ENCODE data around the gene CTTNBP2NL. TPM values are rescaled to one million over a fixed set of nuclear protein-coding genes. Genes with fewer than 3 reads are reported as not detected.

The CTTNBP2NL gene
- total and polyA plus RNA-seq, 10 of the 15 experiments (the other 5 are each of a cell fraction or from before 2014, with no cell fraction given): 2.1 to 11.3 (median 5.6) TPM

DNA sequence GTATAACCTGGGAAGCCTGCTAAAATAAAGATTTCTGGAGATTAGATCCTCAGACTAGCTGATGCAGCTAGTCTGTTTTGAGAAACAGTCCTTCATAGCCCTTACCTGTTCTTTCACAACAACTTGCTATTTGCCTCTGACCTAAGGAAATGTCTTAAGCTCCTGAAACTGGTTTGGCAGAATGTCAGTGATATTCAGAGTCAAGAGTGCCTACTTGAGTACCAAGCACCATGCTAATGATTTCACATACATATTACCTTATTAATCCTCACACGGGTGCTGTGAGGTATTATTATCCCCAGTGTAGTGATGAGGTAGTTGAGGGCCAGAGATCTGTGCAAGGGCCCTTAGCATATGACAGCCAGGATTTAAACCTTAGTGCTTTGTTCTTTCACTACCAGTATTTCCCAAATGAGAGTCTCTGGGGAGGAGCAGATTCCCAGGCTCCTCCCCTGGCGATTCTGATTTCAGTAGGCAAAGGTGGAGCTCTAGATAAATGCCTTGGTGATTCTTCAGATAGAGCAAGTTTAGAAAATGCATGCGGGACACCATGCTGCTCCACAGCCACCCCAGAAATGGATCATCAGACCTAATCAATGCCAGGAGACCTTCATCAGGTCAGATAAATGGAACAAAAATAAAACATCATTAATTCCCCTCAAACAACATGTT is 65.3 kb downstream of the CTTNBP2NL start:
- in situ Hi-C loops (cut with MboI) (loop anchor here (5.0 kb wide), 1 partner anchor 64 kb away; the partner anchor contains the start of gene CTTNBP2NL), intact Hi-C loops (cut with micrococcal nuclease; ENCODE audit: unreplicated experiment) (no loop called here)
- SMC1A ChIA-PET (ENCODE audit: uncharacterized antibody, unreplicated experiment): interaction anchor here (1.0 to 3.7 kb wide), 3 partner anchors 52 to 70 kb away, joined by 3 to 22 read pairs (median 3); no protein-coding TSS in a partner anchor
- Histone ChIP-seq H3K4me3 (no peak overlapping the region), H3K79me2 (ENCODE audit: control insufficient read depth, insufficient read depth, low read length) (no peaks in the 10 kb centered on the region), H3K9ac (ENCODE audit: control insufficient read depth, insufficient read depth, low read length) (no peak overlapping the region), H3K36me3 (ENCODE audit: control insufficient read depth in 2 of 2, insufficient read depth in 2 of 2, low read length in 1 of 2) (peaks cover 2 to 8% of the 10 kb centered on the region in 2 experiments; a peak in 3 of 4 replicates), H4K20me1 (ENCODE audit: control insufficient read depth, insufficient read depth) (no peaks in the 10 kb centered on the region), H3K27me3 (replicated peaks in 1 of 2; ENCODE audit: control insufficient read depth in 2 of 2, insufficient read depth in 2 of 2, low read length in 1 of 2) (no peaks in the 10 kb centered on the region), H3K4me2 (ENCODE audit: control insufficient read depth, insufficient read depth) (no peak overlapping the region), H2AFZ (ENCODE audit: control insufficient read depth, low read depth, low read length) (no peak overlapping the region), H3K27ac (ENCODE audit: control insufficient read depth, insufficient read depth) (no peak overlapping the region), H3K4me1 (ENCODE audit: control insufficient read depth, insufficient read depth, low read length) (peaks cover 8% of the 10 kb centered on the region), H3K9me3 (replicated peaks; ENCODE audit: control insufficient read depth, insufficient read depth, low read length) (no peaks in the 10 kb centered on the region)
- RAD21 ChIA-PET (ENCODE audit: unreplicated experiment): interaction anchor here (1.0 to 2.4 kb wide), 2 partner anchors 67 to 70 kb away, joined by 5 to 15 read pairs; no protein-coding TSS in a partner anchor
- BruUV-seq (replicated peaks): no TSS peak
- FAIRE-seq (no peak), ATAC-seq (no peak), DNase-seq (ENCODE audit: low read depth, low spot score) (no peak)
- CTCF ChIA-PET: interaction anchor here (0.7 to 7.5 kb wide), 2 partner anchors 55 to 67 kb away, joined by 3 to 195 read pairs; partner anchors contain the start of gene CTTNBP2NL
- 44% methylated on average over 3 of the region's 3 CpGs for WGBS (ENCODE audit: insufficient coverage, insufficient replicate concordance, low lambda C conversion rate, missing lambda C conversion rate)
- POLR2A ChIA-PET: interaction anchor here (1.2 kb wide), 1 partner anchor 67 kb away, joined by 3 read pairs; no protein-coding TSS in a partner anchor
- no peak for TF ChIP-seq SRF (IDR thresholded peaks at IDR 0.05; ENCODE audit: low read depth in 2 of 2, low read length in 2 of 2)
- no peak for TF ChIP-seq MTA3 (IDR thresholded peaks at IDR 0.05; ENCODE audit: borderline replicate concordance, low read length)
- no peak for TF ChIP-seq PML (IDR thresholded peaks at IDR 0.05; ENCODE audit: low read length)
- no peak for TF ChIP-seq SMC3 (IDR thresholded peaks at IDR 0.05; ENCODE audit: borderline replicate concordance, low read length)
- TF ChIP-seq ZNF622 (IDR thresholded peaks at IDR 0.05): no peak
- TF ChIP-seq ATF7 (IDR thresholded peaks at IDR 0.05; ENCODE audit: low read depth): no peak
- TF ChIP-seq USF1 (IDR thresholded peaks at IDR 0.05; ENCODE audit: borderline replicate concordance, extremely low read length, insufficient read depth, low read depth, low read length): no peak
- TF ChIP-seq, protein P1, sequence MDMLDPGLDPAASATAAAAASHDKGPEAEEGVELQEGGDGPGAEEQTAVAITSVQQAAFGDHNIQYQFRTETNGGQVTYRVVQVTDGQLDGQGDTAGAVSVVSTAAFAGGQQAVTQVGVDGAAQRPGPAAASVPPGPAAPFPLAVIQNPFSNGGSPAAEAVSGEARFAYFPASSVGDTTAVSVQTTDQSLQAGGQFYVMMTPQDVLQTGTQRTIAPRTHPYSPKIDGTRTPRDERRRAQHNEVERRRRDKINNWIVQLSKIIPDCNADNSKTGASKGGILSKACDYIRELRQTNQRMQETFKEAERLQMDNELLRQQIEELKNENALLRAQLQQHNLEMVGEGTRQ (IDR thresholded peaks at IDR 0.05; ENCODE audit: borderline replicate concordance, low read depth, low read length): no peak
- no peak for TF ChIP-seq CHD2 (IDR thresholded peaks at IDR 0.05; ENCODE audit: borderline replicate concordance, low read depth, low read length)
- TF ChIP-seq, protein P2, sequence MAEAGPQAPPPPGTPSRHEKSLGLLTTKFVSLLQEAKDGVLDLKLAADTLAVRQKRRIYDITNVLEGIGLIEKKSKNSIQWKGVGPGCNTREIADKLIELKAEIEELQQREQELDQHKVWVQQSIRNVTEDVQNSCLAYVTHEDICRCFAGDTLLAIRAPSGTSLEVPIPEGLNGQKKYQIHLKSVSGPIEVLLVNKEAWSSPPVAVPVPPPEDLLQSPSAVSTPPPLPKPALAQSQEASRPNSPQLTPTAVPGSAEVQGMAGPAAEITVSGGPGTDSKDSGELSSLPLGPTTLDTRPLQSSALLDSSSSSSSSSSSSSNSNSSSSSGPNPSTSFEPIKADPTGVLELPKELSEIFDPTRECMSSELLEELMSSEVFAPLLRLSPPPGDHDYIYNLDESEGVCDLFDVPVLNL (IDR thresholded peaks at IDR 0.05; ENCODE audit: low read depth, low read length): no peak
- no peak for TF ChIP-seq RCOR1 (conservative IDR thresholded peaks at IDR 0.05; ENCODE audit: low read depth, low read length)
- TF ChIP-seq ZBED1 (IDR thresholded peaks at IDR 0.05; ENCODE audit: borderline replicate concordance): no peak
- TF ChIP-seq EED (IDR thresholded peaks at IDR 0.05; ENCODE audit: low read depth): no peak
- no peak for TF ChIP-seq MTA2 (IDR thresholded peaks at IDR 0.05; ENCODE audit: low read depth)
- no peak for TF ChIP-seq ZNF687 (IDR thresholded peaks at IDR 0.05)
- TF ChIP-seq RFX5 (IDR thresholded peaks at IDR 0.05; ENCODE audit: low read depth, low read length): no peak
- TF ChIP-seq HDAC2 (IDR thresholded peaks at IDR 0.05): no peak
